HG02938 (cell line): Measurements from ENCODE around the gene MEF2C.

Experiments
- ATAC-seq: cut with Tn5 transposase; IDR thresholded peaks from one replicate; pipeline ENCODE4 v1.9.1; 2021; ENCODE audit warnings: mild to moderate bottlenecking, moderate library complexity; ENCODE audit not compliant: unreplicated experiment

MEF2C gene

DNA sequence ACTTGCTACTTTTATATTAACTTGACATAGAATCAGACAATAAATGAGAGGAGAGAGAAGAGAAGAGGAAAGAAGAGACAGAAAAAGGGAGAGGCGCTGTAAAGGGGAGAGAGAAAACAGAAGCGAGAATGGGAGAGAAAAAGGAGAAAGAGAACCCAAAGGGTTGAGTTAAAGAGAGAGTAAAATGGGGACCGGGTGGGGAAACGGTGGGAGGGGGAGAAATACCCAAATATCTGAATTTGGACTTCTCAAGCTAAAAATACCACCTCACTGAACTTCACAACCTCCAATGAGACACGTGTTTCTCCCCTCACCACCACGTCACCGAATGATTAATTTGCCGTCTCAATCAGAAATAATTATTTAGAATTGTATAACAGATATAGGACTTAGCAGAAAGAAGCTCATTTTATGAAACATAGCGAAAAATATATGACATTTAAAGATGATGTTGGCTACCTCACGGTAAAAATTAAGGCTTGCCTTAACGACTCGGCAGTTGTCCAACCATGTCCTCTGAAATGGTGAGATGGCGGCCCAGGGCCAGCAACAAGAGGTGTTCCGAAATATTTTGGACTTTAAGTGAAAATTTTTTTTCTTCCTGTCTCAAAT is 204.1 kb downstream of the MEF2C start:
- ATAC-seq = no peak

- ATAC-seq = no peak
Measured at GRCh38 chr5:88677943-88678769, 204.8 kb downstream of the MEF2C start.

- ATAC-seq = no peak
Measured at GRCh38 chr5:88677376-88677895, 205.5 kb downstream of the MEF2C start.

DNA sequence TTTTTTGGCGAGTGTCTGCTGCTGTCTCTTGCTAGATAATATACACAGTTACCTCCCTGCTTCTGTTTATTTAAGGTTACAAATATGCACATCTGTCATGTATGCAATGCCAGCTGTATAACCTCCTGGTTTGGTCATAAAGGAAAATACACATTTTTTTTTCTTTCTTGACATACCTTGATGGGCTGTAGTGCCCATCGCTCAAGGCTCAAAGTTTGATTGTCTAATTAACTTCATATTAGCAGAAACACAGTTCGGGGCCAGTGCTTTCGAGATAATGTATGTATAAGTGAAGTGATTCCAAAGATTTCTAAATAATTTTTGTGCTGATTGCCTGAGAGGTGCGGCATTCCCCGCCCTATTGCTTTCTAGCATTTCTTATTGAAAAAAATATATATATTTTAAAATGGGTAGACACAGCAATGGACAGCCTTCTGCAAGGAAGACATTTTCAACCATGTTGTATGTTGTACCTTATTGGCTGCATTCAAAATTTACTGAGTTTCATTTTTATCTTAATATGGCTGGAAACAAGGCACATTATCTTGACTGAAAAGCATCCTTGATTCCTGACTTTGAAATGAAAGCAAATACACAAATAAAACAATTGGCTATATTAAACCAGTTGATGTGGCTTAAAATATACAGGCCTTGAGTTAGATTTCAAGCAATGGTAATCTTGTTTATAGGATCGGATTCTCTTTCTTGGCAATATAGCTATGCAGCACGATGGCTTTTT is 206.2 kb downstream of the MEF2C start:
- no peak for ATAC-seq

DNA sequence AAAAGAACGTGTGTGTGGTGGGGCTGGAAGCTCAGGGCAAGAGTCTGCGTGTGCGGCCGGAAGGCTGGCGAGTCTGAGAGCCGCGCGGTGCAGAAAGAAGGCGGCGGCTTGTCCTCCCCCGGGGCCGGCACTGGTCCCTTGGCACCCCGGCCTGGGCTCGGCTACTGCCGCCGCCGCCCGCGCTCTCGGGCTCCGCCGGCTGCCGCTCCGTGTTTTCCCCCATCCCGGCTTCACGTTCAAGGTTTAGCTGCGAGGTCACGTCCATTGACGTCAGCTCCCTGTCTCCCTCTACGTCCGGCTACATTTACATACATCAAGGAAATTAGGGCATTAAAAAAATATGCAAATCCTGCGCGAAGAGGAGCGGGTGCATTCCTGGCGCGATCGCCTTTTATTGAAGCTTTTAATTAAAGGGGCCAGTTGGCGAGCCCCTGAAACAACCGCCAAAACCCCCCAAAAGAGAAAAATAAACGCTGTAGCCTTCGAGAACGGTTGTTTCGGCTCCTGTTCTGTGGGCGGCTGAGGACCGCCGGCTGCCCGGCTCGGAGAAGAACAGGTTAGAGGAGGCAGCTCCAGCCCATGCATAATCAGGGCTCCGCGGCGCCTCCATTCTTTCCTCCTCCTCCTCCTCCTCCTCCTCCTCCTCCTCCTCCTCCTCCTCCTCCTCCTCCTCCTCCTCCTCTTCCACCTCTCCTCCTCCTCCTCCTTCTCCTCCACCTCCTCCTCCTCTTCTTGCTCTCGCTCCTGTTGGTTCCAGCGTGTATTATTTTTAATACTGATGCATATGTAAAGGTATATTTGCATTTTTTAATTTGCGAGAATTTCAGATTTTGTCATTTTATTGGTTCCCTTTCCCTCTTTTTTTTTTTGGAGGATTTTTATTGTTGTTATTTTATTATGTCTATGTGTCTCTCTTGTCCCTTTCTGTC is 207.0 kb downstream of the MEF2C start:
- ATAC-seq = peak; percentile 42

DNA sequence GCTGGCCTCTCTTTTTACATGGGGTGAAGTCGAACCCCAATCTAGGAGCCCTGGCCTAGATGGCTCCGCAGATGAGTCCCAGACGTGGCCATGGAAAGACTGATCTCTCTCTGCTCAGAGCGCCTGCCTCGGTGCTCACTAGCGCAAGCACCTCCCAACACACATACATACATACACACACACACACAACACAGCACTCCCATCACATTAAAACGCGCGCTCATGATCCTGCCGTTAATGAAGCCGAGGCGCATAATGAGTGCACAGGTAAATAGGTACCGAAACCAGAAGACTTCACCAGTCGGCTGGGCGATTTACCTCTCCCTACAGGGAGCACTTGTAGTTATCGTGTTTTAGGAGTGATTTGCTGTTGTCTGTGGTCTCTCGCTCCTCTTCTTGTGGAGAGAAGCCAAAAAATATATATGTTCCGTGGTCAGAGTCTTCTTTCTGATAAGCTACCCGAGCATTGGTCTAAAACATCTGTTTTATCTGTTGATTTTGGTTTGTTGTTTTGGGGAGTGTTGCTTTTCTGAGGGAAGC is 207.7 kb downstream of the MEF2C start:
- ATAC-seq = peak; percentile 23

DNA sequence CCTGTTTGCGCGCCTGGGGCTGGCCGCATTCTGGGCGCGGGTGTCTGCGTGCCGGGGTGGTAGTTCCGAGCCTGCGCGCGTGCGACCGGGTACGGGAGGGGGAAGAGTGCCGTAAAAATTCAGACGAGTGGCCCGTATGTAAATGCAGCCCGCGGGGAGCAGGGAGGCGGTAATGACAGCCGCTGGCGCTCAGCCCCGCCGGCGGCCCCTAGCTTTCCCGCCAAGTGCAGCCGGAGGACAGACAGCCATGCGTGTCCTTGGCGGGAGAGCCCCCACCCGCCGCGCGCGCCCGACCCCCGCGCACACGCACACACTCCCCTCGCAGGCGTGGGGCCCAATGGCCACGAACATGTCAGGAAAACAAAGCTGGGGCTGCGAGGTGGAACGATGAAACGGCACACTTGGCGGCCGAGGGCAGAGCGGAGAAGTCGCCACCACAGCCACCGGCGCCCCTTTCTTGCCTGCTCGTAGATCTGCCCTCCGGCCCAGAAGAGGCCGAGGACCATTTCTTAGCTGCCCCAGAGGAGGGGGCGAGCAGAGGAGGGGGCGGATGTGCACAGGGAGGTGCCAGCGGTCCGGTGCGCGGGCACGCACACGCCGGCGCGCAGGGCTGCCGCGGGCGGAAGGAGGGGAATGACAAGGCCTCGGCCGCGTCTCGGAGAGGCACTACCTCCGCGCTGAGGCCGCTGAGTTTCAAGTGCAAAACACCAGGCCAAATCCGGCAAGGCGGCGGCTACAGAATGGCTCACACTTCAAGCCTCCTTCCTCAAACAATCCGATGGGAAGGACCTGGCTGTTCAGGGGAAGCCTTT is 208.4 kb downstream of the MEF2C start:
- peak; percentile 62 for ATAC-seq

DNA sequence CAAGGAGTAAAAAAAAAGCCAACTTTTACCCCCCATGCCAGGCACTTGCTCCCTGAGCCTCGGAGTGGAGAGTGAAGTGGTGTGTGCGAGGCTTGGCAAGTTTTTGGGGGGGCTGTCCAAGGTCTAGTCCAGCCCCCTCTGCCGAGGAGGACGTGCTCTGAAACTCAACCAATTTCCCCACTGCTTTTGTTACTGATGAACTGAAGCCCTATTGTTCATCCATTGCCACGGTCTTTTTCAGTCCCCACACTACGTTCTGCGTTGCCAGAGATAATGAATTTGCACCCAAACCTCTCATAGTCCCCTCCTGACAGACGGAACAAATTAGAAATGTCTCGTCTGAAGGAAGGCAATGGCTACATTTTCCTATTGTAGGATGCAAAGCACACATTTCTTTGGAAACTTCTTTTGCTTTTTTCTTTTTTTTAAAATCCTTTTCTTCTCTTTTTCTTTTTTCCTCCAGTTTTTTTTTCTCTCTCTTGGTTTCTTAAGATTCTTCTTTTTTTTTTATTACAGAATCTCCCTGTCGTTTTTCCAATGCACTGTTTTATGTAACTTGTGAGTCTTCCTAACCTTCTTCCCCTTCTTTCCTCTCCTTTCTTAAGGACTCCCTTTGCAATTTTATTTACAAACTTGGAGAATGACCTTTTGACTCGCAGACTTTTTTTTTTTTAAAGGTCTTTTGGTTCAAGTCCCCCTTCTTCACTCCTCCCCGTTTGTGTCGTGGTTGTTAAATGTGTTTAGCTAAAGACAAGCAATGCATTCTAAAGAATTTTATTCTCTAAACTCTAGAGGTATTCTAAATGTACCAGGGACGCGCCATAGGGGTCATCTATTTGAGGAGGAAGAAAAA is 209.5 kb downstream of the MEF2C start:
- no peak for ATAC-seq

GRCh38 chr5:88672644-88673252 is 210.2 kb downstream of the MEF2C start:
- no peak for ATAC-seq

GRCh38 chr5:88671505-88672499 is 211.2 kb downstream of the MEF2C start:
- no peak for ATAC-seq

DNA sequence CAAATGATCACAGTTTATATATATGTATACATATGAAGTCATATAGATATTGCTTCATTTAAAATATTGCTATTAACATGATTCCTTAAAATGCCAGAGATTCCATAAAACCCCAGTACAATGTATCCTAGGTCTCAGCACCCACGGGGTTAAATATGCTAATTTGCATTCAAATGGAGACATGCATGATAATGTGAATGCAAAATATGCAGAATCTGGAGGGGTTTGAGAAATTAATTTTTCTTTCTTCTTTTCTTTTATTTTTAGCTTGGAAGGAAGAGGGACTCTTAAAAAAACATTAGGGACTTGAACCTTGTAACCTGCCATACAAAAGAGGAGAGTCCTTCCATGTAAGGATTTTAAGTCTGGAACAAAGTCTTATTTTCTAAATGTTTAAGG is 211.9 kb downstream of the MEF2C start:
- ATAC-seq = no peak

DNA sequence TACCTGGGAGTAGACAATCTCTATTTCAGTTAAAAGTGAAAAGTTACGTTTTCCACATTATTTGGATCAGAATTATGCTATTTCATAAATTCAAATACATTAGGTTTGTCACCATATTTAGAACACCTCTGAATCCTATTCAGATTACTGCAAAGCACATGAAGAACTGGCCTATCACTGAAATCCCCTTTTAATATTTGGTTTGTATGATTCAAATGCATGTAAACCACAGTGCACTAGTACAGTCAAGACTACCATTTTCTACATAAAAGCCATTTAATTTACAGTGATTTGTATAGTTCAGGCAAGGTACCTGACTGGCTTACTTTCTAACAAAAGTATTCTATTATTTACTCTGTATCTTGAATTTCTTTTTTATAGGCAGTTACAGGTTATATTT is 212.5 kb downstream of the MEF2C start:
- no peak for ATAC-seq

GRCh38 chr5:88669371-88670050 is 213.5 kb downstream of the MEF2C start:
- ATAC-seq = no peak

DNA sequence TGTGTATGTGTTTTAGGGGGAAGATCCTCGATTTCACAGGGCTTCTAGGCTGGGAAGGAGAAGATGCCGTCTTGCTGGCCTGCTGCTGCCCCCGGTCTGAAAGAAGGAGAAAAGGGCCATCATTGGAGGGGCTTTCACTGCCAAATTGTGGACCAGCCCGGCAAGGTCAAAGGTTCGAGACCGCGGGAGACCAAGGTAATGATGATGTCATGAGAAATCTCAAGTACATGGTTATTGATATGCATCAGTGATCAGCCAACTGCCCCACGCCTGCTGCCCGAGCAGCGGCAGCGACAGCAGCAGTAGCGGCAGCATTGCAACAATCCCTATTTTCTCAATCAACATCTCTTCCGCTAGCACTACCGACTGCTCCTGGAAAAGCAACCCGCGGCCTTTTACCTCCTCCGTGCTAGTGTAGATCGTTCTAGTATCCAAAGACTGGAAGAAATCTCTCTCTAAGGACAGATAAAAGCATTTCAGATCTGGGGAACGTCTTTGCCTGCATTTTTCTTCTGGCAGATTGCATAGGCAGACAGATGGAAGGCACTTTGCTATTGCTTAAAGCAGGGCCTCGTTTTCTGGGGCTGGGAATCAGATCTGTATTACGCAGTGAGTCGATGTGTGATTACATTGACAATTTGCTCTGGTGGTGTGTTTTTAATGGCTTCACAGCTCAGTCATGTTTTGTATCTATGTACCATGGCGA is 215.3 kb downstream of the MEF2C start:
- peak; percentile 9 for ATAC-seq
